Measurements from ENCODE around the gene NHLRC3. TPM values are rescaled to one million over a fixed set of nuclear protein-coding genes. Genes with fewer than 3 reads are reported as not detected.

The NHLRC3 gene
- total RNA-seq, 1 donor: 26.4 TPM

DNA sequence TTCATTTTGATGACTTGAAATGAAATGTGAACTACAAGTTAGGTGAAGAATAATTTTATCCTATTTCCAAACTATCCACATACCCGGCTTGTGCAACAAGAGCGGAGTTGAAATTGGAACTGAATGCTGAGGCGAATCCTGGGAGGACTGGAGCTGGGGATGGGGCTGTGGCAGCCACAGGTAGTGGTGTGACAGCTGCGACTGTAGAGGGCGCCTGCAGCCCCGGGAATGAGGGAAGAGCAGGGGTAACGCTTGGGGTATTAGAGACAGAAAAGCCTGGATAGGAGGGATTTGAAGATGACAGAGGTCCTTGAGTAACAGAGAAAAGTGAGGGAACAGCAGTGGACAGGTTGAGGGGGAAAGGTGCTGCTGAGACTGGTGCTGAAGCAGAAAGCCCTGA, 25.6 kb upstream of the NHLRC3 start:
- H3K4me3 ChIP-seq (ENCODE audit: insufficient read depth, low read length): no peak overlapping the region
- H3K9me3 ChIP-seq (ENCODE audit: low read depth, low read length): no peaks in the 10 kb centered on the region
- H2AFZ ChIP-seq (ENCODE audit: low read length): no peak overlapping the region
- H3K4me1 ChIP-seq (ENCODE audit: insufficient read depth, low read length): no peaks in the 10 kb centered on the region
- H3K27me3 ChIP-seq (ENCODE audit: insufficient read depth, low read length): no peaks in the 10 kb centered on the region
- TF ChIP-seq, protein P1, sequence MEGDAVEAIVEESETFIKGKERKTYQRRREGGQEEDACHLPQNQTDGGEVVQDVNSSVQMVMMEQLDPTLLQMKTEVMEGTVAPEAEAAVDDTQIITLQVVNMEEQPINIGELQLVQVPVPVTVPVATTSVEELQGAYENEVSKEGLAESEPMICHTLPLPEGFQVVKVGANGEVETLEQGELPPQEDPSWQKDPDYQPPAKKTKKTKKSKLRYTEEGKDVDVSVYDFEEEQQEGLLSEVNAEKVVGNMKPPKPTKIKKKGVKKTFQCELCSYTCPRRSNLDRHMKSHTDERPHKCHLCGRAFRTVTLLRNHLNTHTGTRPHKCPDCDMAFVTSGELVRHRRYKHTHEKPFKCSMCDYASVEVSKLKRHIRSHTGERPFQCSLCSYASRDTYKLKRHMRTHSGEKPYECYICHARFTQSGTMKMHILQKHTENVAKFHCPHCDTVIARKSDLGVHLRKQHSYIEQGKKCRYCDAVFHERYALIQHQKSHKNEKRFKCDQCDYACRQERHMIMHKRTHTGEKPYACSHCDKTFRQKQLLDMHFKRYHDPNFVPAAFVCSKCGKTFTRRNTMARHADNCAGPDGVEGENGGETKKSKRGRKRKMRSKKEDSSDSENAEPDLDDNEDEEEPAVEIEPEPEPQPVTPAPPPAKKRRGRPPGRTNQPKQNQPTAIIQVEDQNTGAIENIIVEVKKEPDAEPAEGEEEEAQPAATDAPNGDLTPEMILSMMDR (IDR thresholded peaks at IDR 0.05; ENCODE audit: extremely low read depth, low read depth, low read length): no peak
- no peak overlapping the region for H3K27ac ChIP-seq (ENCODE audit: low read depth, low read length)
- no peaks in the 10 kb centered on the region for H4K20me1 ChIP-seq (ENCODE audit: insufficient read depth, low read length)
- no peak overlapping the region for H3K4me2 ChIP-seq (ENCODE audit: insufficient read depth, low read length)
- H3K79me2 ChIP-seq (ENCODE audit: insufficient read depth, low read length): no peaks in the 10 kb centered on the region
- no peak for DNase-seq (ENCODE audit: insufficient read length, low spot score, missing footprints)
- H3K36me3 ChIP-seq (ENCODE audit: insufficient read depth, low read length): peaks cover 45% of the 10 kb centered on the region

DNA sequence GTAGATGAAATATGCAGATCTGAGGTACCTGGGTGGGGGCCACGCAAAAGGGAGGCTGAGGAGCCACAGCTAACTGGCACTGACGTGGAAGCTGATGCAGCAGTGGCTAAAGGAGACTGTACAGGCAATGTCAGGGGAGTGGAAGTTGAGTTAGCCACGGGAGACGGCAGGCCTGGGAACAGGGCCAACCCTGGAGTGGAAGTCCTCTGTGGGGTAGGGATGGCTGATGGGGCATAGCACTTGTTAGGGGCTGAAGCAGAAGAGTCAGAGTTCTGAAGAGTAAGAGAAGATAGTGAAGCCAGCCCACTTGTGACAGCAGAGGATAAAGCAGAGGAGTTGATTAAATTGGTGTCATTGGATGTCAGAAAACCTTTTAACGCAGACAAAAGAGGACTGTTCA, 24.8 kb upstream of the NHLRC3 start:
- no peaks in the 10 kb centered on the region for H3K79me2 ChIP-seq (ENCODE audit: insufficient read depth, low read length)
- TF ChIP-seq, protein P1 (IDR thresholded peaks at IDR 0.05; ENCODE audit: extremely low read depth, low read depth, low read length): no peak
- no peaks in the 10 kb centered on the region for H3K4me1 ChIP-seq (ENCODE audit: insufficient read depth, low read length)
- H3K4me2 ChIP-seq (ENCODE audit: insufficient read depth, low read length): no peak overlapping the region
- DNase-seq (ENCODE audit: insufficient read length, low spot score, missing footprints): no peak
- H2AFZ ChIP-seq (ENCODE audit: low read length): no peak overlapping the region
- H3K9me3 ChIP-seq (ENCODE audit: low read depth, low read length): no peaks in the 10 kb centered on the region
- H3K27me3 ChIP-seq (ENCODE audit: insufficient read depth, low read length): no peaks in the 10 kb centered on the region
- no peaks in the 10 kb centered on the region for H4K20me1 ChIP-seq (ENCODE audit: insufficient read depth, low read length)
- H3K27ac ChIP-seq (ENCODE audit: low read depth, low read length): no peak overlapping the region
- H3K36me3 ChIP-seq (ENCODE audit: insufficient read depth, low read length): peaks cover 51% of the 10 kb centered on the region
- H3K4me3 ChIP-seq (ENCODE audit: insufficient read depth, low read length): no peak overlapping the region

DNA sequence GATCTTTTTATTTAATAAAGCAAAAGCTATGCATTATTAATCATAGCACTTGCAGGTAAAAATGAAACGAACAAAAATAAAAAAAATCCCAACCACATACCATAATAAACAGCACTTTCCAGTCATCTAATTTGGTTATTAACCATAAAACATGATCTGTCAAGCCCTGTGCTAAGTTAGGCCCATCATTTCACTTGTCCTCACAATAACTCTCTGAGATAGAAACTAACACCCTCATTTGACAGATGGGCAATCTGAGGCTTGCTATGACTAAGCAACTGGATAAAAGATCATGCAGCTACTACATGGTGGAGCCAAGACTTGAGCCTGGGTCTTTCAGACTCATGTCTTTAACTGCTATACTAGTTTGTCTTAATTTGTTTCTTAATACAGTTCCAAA, 22.2 kb upstream of the NHLRC3 start:
- Histone ChIP-seq H3K36me3 (ENCODE audit: insufficient read depth, low read length) (peaks cover 44% of the 10 kb centered on the region), H4K20me1 (ENCODE audit: insufficient read depth, low read length) (no peaks in the 10 kb centered on the region), H3K4me1 (ENCODE audit: insufficient read depth, low read length) (no peaks in the 10 kb centered on the region), H3K79me2 (ENCODE audit: insufficient read depth, low read length) (no peaks in the 10 kb centered on the region), H3K9me3 (ENCODE audit: low read depth, low read length) (no peaks in the 10 kb centered on the region), H2AFZ (ENCODE audit: low read length) (no peak overlapping the region), H3K27ac (ENCODE audit: low read depth, low read length) (no peak overlapping the region), H3K4me3 (ENCODE audit: insufficient read depth, low read length) (no peak overlapping the region), H3K27me3 (ENCODE audit: insufficient read depth, low read length) (no peaks in the 10 kb centered on the region), H3K4me2 (ENCODE audit: insufficient read depth, low read length) (no peak overlapping the region)
- TF ChIP-seq, protein P1 (IDR thresholded peaks at IDR 0.05; ENCODE audit: extremely low read depth, low read depth, low read length): no peak
- no peak for DNase-seq (ENCODE audit: insufficient read length, low spot score, missing footprints)

DNA sequence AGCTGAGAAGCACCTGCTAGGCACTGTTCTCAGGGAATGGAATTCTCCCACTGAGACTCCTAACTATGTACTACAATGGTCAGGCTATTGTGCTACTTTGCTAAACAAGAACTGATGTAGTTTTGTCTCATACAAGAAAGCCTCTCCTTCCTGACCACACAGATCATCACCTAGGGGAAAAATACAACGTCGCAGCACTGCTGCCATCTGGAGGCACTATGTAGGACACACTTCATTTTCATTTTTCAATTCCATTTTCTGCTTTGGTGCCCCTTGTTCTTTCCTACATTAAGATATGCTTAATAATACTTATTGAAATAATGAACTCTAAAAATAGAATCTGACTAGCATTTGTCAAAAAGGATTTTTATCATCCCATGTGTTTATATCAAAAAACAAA, 21.5 kb upstream of the NHLRC3 start:
- Histone ChIP-seq H3K4me3 (ENCODE audit: insufficient read depth, low read length) (no peak overlapping the region), H3K36me3 (ENCODE audit: insufficient read depth, low read length) (peaks cover 38% of the 10 kb centered on the region), H4K20me1 (ENCODE audit: insufficient read depth, low read length) (no peaks in the 10 kb centered on the region), H3K27me3 (ENCODE audit: insufficient read depth, low read length) (no peaks in the 10 kb centered on the region), H3K27ac (ENCODE audit: low read depth, low read length) (no peak overlapping the region), H3K9me3 (ENCODE audit: low read depth, low read length) (no peaks in the 10 kb centered on the region), H3K79me2 (ENCODE audit: insufficient read depth, low read length) (no peaks in the 10 kb centered on the region), H3K4me2 (ENCODE audit: insufficient read depth, low read length) (no peak overlapping the region), H2AFZ (ENCODE audit: low read length) (no peak overlapping the region), H3K4me1 (ENCODE audit: insufficient read depth, low read length) (no peaks in the 10 kb centered on the region)
- DNase-seq (ENCODE audit: insufficient read length, low spot score, missing footprints): no peak
- TF ChIP-seq, protein P1 (IDR thresholded peaks at IDR 0.05; ENCODE audit: extremely low read depth, low read depth, low read length): peak; percentile 61
